T-helper 1 cell treated with Interleukin-12 subunit alpha and Interleukin-12 subunit beta and Interleukin-4 antibody, amounts not matched to agents 30 μg/mL and 1 μg/mL, for 36 hours (primary cell): ENCODE data around the gene ATXN1.

Experiments
- H3K27ac Mint-ChIP-seq: one replicate; pipeline ENCODE4 v1.8.0; 2021; ENCODE audit warnings: mild to moderate bottlenecking, mixed read lengths
- H3K27me3 Mint-ChIP-seq: one replicate; pipeline ENCODE4 v1.8.0; 2021; ENCODE audit warnings: low read depth, mixed read lengths
- H3K36me3 Mint-ChIP-seq: one replicate; pipeline ENCODE4 v1.8.0; 2021; ENCODE audit warnings: low read depth, mixed read lengths
- H3K4me1 Mint-ChIP-seq: one replicate; pipeline ENCODE4 v1.8.0; 2021; ENCODE audit warnings: low read depth, mixed read lengths
- H3K4me3 Mint-ChIP-seq: one replicate; pipeline ENCODE4 v1.8.0; 2021; ENCODE audit warnings: mild to moderate bottlenecking, moderate library complexity, mixed read lengths
- H3K9me3 Mint-ChIP-seq: one replicate; pipeline ENCODE4 v1.8.0; 2021; ENCODE audit warnings: mixed read lengths

ATXN1 gene

DNA sequence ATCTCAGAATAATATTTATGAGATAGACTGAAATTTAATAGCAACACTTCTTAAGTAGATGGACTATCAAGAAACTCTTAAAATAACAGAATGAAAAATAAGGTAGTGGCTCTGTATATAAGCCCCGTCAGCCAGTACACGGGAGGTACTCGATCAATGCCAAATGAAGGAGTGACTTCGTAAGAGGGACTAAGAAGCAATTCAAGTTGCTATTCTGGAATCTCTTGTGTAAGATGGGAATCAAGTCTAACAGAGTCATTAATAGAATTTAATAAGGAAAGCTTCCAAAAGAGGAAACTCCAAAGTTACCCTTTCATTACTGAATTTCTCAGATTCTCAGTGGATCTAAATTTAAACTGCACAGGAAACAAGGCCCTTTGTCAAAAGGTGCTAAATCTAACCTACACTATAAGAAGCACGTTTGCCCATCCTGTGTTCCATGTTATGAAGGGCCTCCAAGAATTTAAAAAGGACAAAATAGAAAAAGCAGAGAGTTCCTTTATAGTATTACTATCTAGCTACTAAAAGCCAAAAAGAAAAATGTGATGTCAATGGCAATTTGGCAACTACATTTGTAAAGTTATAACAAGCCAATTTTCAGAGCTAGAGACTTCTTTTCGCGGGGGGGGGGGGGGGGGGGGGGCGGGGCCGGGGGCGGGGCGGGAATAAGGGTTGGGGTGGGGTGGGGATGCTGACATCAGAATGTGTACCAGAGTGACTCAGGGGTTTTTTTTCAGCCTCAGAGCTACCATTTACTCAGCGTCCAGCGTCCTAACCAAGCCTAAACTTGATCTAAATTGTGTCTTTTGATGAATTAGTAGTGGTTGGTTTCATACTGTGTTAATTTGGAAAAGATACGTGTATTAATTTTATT, 322.3 kb downstream of the ATXN1 start:
- Mint-ChIP-seq H3K4me1 (peaks cover 57% of the 10 kb centered on the region), H3K9me3 (peaks cover 6% of the 10 kb centered on the region), H3K27ac (peak overlapping the region; percentile 66), H3K27me3 (no peaks in the 10 kb centered on the region), H3K4me3 (peak overlapping the region; percentile 54), H3K36me3 (peaks cover 40% of the 10 kb centered on the region)

DNA sequence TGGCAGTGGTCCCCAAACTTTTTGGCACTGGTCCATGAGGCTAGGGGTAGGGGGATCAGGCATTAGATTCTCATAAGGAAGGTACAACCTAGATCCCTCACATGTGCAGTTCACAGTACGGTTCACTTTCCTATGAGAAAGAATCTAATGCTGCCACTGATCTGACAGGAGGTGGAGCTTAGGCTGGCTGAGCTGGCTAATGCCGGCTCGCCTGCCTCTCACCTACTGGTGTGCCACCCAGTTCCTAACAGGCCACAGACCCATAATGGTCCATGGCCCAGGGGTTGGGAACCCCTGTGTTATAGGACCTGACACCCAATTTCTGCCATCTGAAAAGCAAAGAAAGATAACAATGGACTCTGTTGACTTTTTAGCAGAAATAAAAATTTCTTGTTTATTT, 323.3 kb downstream of the ATXN1 start:
- H3K27ac Mint-ChIP-seq: peak overlapping the region; percentile 90
- H3K27me3 Mint-ChIP-seq: no peaks in the 10 kb centered on the region
- peaks cover 6% of the 10 kb centered on the region for H3K9me3 Mint-ChIP-seq
- peak overlapping the region; percentile 89 for H3K4me3 Mint-ChIP-seq
- peaks cover 62% of the 10 kb centered on the region for H3K4me1 Mint-ChIP-seq
- H3K36me3 Mint-ChIP-seq: peaks cover 41% of the 10 kb centered on the region

DNA sequence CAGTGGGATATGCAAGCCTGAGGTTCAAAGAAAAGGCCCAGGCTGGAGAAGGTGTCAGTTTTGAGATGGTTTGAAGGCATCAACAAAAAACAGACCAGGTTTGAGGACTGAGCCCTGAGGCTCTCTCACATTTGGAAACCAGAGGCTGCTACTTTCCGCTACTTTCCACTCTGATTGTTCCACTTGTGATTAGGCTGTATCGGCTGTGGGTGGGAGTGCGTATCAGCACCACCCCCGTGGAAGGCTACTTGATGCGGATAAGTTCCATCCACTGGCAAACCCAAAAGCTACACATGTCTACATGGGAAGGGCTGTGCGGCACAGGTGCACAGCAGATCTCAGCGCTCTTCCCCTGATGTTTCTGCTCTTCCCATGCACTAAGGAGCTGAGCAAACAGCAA, 324.2 kb downstream of the ATXN1 start:
- H3K9me3 Mint-ChIP-seq: peaks cover 6% of the 10 kb centered on the region
- H3K4me1 Mint-ChIP-seq: peaks cover 64% of the 10 kb centered on the region
- H3K27ac Mint-ChIP-seq: peak overlapping the region; percentile 90
- H3K27me3 Mint-ChIP-seq: no peaks in the 10 kb centered on the region
- H3K4me3 Mint-ChIP-seq: peak overlapping the region; percentile 89
- H3K36me3 Mint-ChIP-seq: peaks cover 40% of the 10 kb centered on the region

DNA sequence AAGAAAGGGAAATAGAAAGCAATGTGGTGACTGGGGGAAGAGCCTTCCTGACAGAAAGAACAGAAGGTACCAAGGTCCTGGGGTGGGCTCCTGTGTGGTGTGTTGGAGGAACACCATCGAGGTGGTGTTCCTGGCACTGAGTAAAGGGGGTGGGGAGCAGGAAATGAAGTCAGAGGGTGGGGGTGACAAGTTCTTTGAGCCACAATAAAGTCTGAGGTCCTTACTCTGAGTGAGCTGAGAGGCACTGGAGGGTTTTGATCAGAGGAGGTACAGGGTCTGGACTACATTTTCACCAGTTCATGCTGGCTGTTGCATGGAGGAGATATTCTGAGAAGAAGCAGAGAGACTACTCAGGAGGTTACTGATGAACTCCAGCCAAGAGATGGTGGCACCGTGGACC, 324.7 kb downstream of the ATXN1 start:
- H3K9me3 Mint-ChIP-seq: peaks cover 6% of the 10 kb centered on the region
- H3K27ac Mint-ChIP-seq: peak overlapping the region; percentile 90
- H3K27me3 Mint-ChIP-seq: no peaks in the 10 kb centered on the region
- peaks cover 41% of the 10 kb centered on the region for H3K36me3 Mint-ChIP-seq
- H3K4me1 Mint-ChIP-seq: peaks cover 65% of the 10 kb centered on the region
- peak overlapping the region; percentile 89 for H3K4me3 Mint-ChIP-seq

DNA sequence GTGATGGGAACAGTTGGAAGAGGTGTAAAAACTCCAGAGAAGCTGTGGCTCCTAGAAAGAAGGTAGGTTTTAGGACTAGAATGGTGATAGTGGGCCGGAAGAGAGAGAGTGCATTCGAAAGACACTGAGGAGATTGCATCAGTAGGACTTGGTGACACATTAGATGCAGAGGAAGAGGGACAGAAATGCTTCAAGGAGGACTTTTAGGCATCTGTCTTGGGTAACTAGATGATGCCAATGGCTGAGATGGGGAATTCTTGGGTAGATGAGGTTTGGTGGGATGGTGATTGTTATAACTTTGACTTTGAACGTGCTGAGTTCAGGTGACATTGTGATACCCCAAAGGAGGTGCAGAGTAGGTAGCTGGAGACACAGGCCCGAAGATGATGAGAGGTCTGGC, 326.4 kb downstream of the ATXN1 start:
- Mint-ChIP-seq H3K36me3 (peaks cover 41% of the 10 kb centered on the region), H3K4me3 (peak overlapping the region; percentile 40), H3K27me3 (no peaks in the 10 kb centered on the region), H3K4me1 (peaks cover 57% of the 10 kb centered on the region), H3K9me3 (peaks cover 6% of the 10 kb centered on the region), H3K27ac (peak overlapping the region; percentile 90)

DNA sequence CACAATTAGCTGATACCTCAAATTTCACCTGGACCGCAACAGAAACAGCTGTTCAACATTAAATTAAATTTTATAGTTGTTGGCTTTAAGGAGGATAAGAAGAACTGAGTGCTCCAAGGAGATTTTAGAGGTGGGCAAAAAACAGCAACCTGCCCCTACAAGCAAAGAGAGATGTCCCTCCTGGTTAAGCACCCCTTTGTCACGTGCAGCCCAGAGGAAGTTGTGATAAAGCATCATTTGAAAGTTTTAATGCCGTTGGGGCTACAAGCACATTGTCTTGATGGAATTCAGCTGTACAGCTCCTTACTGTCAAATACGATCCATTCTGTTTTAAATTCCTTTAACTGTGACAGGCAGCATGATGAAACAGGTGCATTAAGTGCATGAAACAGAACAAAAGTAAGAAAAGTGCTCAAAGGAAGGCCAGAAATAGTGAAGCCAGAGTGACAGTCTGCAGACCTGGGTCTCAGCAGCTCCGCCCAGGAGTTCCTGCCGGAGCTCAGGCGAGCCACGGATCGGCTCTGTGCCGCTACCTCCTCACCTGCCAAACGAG, 327.8 kb downstream of the ATXN1 start:
- peaks cover 56% of the 10 kb centered on the region for H3K4me1 Mint-ChIP-seq
- no peak overlapping the region for H3K4me3 Mint-ChIP-seq
- peaks cover 46% of the 10 kb centered on the region for H3K36me3 Mint-ChIP-seq
- H3K27ac Mint-ChIP-seq: no peak overlapping the region
- H3K9me3 Mint-ChIP-seq: peaks cover 6% of the 10 kb centered on the region
- no peaks in the 10 kb centered on the region for H3K27me3 Mint-ChIP-seq

DNA sequence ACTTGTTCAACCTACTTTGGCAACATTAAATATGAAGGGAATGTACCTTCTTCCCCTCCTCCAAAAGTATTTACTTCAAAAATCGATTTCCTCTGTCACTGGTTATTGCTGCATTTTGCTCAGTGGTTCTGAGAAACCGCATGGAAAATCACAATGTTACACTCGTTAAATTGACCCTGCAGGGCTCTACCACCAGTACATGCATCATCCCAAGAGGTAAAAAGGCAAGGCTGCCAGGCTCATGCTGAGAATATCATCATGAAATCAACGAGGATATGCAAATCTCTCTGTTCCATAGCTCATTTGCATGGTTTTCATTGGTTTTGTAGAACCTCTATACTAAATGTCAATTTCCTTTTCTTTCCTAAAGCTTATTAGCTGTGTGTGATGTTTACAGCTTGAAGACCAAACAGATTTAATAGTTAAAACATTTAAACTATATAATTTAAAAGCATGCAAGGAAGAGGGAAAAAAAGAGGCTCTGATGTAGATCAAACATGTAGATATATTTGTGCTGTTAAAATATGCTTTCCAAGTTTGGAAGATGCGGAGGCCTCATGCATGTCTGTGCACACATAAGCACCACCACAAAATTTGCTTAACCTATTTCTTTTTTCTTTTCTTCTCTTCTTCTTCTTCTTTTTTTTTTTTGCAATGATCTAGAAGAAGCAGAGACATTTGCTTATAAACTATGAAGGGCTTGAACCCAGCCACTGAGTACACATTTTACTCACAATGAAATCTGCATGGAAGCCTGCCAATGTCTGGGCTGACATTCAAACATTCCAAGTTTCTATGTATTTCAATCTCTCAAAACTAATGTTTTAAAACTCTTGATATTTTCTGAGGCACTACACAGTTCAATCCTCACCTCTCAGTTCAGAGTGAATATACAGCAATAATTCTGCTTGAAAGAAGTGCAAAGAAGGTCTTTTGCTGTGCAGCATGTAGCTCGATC, 328.9 kb downstream of the ATXN1 start:
- peaks cover 48% of the 10 kb centered on the region for H3K4me1 Mint-ChIP-seq
- peak overlapping the region; percentile 2 for H3K27ac Mint-ChIP-seq
- H3K36me3 Mint-ChIP-seq: peaks cover 46% of the 10 kb centered on the region
- no peaks in the 10 kb centered on the region for H3K27me3 Mint-ChIP-seq
- peaks cover 6% of the 10 kb centered on the region for H3K9me3 Mint-ChIP-seq
- no peak overlapping the region for H3K4me3 Mint-ChIP-seq

DNA sequence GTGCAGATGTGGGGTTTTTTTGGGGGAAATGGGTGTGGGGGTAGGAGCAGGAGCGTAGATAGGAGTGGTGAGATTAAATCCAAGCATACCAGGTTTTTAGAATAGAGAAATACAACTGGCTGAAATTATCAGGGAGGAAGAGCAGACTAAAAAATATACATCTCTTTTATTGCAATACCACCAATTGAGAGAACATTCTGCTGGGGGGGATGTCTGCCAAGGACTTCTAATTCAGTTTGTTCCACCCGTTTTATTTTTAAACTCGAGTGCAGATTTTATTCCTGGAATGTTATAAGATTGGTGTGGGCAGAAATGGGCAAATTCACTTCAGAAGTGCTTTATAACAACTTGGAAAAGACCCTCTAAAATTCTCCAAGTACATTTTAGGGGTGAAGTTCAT, 330.2 kb downstream of the ATXN1 start:
- H3K27ac Mint-ChIP-seq: no peak overlapping the region
- H3K4me1 Mint-ChIP-seq: peaks cover 39% of the 10 kb centered on the region
- H3K4me3 Mint-ChIP-seq: no peak overlapping the region
- no peaks in the 10 kb centered on the region for H3K27me3 Mint-ChIP-seq
- peaks cover 6% of the 10 kb centered on the region for H3K9me3 Mint-ChIP-seq
- H3K36me3 Mint-ChIP-seq: peaks cover 41% of the 10 kb centered on the region

DNA sequence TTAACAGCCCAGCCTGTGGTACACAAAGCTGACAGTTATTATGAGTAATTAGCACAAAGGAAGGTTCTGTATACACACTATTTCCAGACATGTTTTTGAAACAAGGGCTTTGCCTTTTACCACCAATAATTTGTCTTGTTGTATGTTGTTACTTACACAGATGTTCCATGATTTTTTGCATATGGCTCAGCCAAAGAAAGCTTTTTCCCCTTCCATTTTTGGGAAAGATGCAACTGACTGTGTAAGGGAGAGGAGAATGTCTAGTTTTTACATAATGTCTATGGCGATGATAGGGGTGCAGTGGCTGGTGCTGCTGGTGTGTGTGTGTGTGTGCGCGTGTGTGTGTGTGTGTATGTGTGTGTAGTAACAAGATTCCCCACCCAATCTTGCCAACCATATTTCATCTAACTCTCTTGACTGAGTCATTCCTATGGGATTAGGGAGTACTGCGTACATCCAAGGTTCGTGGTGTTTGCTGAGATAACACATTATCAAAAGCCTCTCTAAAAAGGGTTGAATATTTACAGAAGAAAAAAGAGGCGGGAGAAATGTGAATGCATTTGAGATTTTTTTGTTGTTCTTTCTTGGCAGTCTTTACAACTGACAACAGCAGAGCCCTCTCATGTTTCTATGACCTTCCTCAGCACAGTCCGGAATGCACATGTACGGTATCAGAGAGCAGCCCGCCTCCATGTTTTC, 330.7 kb downstream of the ATXN1 start:
- no peak overlapping the region for H3K4me3 Mint-ChIP-seq
- no peak overlapping the region for H3K27ac Mint-ChIP-seq
- H3K4me1 Mint-ChIP-seq: peaks cover 39% of the 10 kb centered on the region
- H3K27me3 Mint-ChIP-seq: no peaks in the 10 kb centered on the region
- H3K9me3 Mint-ChIP-seq: peaks cover 6% of the 10 kb centered on the region
- H3K36me3 Mint-ChIP-seq: peaks cover 45% of the 10 kb centered on the region

DNA sequence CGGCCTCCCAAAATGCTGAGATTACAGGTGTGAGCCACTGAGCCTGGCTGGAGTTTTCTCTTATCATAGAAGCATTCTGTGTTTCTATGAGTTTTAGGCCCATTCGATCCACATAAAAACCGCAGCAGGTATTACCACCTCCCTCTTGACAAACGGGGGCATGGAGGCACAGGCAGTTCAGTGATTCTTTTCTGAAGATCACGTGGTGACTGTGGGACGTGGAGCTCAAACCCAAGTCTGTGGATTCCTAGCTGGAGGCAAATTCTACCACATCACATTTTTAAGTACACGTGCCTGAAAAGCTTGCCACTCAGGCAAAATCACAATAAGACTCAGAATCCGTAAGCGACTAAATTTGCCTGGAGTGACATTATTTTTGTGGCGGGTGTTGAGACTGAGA, 331.6 kb downstream of the ATXN1 start:
- Mint-ChIP-seq H3K27ac (no peak overlapping the region), H3K27me3 (no peaks in the 10 kb centered on the region), H3K4me3 (no peak overlapping the region), H3K9me3 (no peaks in the 10 kb centered on the region), H3K4me1 (peaks cover 30% of the 10 kb centered on the region), H3K36me3 (peaks cover 40% of the 10 kb centered on the region)

DNA sequence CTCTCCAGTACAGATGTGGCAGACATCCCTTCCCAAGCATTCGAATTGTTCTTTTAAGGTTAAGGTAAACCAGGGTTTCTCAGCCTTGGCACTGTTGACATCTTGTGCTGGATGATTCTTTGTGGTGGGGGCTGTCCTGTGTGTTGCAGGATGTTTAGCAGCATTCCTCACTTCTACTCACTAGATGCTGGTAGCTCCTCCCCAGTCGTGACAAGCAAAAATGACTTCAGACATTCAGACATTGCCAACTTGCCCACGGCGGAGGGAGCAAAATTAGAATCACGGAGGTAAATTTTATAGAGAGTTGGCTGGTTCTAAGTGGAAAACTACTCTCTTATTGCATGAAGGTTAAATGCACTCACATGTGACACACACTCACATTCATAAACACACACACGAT, 334.1 kb downstream of the ATXN1 start:
- H3K27me3 Mint-ChIP-seq: no peaks in the 10 kb centered on the region
- H3K4me1 Mint-ChIP-seq: peaks cover 31% of the 10 kb centered on the region
- no peak overlapping the region for H3K4me3 Mint-ChIP-seq
- H3K9me3 Mint-ChIP-seq: no peaks in the 10 kb centered on the region
- peaks cover 40% of the 10 kb centered on the region for H3K36me3 Mint-ChIP-seq
- no peak overlapping the region for H3K27ac Mint-ChIP-seq

DNA sequence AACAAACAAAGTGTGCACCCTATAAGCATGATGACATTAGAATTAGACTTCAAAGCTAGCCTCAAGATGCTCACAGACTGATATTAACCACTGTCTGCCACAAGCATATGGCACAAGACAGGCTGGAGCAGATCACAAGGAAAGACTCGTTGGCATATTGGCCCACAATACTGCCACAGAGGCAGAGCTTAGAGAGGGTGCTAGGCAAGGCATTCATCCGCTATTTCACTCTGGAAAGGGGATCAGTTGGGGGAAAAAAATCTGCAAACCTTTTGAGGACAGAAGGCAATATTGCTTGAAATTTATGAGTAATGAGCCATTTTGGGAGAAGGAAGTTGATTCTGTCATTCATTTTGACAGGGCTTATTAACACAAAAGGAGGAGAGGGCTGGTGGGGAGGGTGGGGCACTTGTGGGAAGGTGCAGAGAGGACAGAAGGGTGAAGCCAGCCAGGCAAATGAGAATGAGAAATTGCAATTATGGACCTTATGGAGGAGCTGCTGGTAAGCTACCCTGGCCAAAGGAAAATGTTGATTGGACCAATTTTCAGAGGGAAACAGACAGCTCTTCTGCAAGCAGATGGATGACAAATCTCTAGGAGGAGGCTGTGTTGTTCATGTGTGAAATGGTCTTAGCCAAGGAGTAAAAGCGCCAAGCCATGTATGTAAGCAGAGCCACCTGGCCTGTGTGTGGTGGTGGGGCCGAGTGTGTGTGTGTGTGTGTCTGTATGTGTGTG, 335.2 kb downstream of the ATXN1 start:
- no peaks in the 10 kb centered on the region for H3K27me3 Mint-ChIP-seq
- no peaks in the 10 kb centered on the region for H3K9me3 Mint-ChIP-seq
- H3K36me3 Mint-ChIP-seq: peaks cover 36% of the 10 kb centered on the region
- peaks cover 38% of the 10 kb centered on the region for H3K4me1 Mint-ChIP-seq
- no peak overlapping the region for H3K4me3 Mint-ChIP-seq
- no peak overlapping the region for H3K27ac Mint-ChIP-seq

DNA sequence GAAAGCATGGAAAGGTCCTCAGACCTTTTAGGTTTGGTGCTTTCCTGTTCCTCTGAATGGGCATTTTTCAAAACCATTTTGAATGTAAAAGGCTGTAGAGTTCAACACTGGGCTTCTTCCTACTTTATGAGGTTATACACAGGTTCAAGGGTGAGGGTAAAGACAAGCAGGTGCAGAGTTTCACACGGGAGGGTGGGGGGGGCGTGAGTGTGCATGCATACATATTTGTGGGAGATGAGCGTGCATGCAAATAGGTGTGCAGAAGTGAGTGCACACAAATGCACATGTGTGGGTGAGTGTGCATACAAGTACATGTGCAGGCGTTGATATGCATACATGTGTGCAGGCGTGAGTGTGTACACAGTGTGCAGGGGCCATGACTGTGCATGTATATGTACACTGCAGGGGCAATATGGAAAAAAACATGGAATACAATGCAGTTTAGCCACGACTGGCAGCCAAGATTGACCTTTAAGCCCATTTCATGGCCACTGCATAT, 339.7 kb downstream of the ATXN1 start:
- peaks cover 52% of the 10 kb centered on the region for H3K4me1 Mint-ChIP-seq
- H3K9me3 Mint-ChIP-seq: no peaks in the 10 kb centered on the region

More for the DNA sequence above, 339.7 kb downstream of the ATXN1 start:
- peaks cover 25% of the 10 kb centered on the region for H3K36me3 Mint-ChIP-seq
- H3K4me3 Mint-ChIP-seq: peak overlapping the region; percentile 73
- no peaks in the 10 kb centered on the region for H3K27me3 Mint-ChIP-seq
- peak overlapping the region; percentile 99 for H3K27ac Mint-ChIP-seq
